ENCODE results near the gene NLRP10.

NLRP10 gene

DNA sequence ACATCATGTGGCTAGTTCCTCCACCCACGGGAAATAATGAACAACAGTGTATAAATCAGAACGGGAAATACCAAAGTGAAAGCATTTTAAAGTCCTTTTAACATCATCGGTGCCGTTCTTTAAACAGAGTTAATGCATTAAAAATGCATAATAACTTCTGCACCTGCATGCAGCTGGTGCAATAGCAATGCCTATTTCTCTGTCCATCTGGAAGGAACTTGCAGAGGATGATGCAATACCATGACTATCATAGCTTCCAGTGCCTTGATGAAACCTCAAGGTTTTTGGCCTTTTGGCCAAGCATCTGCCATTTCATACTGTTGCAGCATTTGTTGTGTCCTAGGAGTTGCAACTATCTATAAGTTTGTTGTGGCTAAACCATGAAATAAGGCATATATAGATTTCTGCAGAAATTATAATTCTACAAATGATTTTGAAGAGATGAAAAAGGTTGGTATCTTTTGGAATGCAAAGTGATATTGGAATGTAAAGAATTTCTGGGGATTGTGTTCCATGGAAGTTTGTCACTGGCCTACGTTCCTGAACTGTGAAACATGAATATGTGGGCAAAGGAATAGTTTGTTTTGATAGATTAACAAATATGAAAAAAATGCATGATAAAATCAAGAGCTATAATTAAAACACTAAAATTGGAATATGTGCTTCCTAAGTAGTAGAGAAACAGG, 12.1 kb upstream of the NLRP10 start:
- no peak for DNase-seq (ENCODE audit: low read depth, low spot score)
- peak overlapping the region; percentile 95 for H3K27ac ChIP-seq

DNA sequence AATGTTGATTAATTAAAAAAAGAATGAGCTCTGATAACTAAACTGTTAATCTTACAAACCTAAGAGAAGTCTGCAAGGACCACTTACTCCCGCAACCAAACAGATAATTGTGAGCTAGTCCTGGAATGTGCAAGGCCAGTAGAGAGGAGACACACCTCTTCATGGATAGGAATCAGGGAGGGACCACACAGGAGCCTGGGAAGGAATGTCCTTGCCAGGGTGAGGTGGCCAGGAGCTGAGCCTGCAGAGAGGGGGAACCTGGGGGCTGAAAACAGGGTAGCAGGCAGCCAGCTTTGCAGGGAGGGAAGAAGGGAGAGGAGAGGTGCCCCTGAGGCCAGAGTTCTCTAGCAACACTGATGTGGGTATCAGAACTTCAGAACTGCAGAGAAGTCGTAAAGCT, 9.4 kb upstream of the NLRP10 start:
- peak overlapping the region; percentile 95 for H3K27ac ChIP-seq
- DNase-seq (ENCODE audit: low read depth, low spot score): no peak

DNA sequence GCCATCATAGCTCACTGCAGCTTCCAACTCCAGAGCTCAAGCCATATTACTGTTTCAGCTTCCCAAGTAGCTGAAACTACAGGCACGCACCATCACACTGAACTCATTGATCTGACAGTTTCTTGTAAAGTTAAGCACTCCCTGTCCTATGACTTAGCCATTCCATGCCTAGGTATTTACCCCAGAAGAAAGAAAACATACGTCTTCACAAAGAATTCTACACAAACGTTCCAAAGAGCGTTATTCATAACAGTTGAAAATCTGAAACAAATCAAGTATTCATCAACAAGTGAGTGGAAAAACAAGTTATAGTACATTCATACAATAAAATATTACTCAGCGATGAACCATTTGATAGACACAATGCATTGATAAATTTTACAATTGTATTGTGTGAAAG, 7.8 kb upstream of the NLRP10 start:
- peak overlapping the region; percentile 95 for H3K27ac ChIP-seq
- peak; percentile 66 for DNase-seq (ENCODE audit: low read depth, low spot score)

DNA sequence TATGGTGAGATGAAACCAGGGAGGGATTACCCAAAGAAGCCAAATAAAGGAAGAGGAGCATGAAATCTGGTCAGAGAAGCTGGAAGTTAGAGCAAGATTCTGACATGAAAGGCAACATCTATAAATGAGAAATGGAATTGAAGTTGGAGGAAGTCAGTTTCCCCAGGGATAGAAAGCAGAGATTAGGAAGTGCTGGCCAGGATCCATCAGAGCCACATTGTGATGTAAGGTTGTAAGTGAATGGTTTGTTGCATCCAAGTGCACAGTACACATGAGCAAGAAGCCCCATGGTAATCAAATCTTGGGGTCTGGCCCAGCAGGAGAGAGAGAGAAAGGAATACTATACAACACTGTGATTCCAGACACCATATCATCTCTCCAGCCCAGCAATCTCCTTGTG, 6.6 kb upstream of the NLRP10 start:
- no peak for DNase-seq (ENCODE audit: low read depth, low spot score)
- peak overlapping the region; percentile 95 for H3K27ac ChIP-seq

DNA sequence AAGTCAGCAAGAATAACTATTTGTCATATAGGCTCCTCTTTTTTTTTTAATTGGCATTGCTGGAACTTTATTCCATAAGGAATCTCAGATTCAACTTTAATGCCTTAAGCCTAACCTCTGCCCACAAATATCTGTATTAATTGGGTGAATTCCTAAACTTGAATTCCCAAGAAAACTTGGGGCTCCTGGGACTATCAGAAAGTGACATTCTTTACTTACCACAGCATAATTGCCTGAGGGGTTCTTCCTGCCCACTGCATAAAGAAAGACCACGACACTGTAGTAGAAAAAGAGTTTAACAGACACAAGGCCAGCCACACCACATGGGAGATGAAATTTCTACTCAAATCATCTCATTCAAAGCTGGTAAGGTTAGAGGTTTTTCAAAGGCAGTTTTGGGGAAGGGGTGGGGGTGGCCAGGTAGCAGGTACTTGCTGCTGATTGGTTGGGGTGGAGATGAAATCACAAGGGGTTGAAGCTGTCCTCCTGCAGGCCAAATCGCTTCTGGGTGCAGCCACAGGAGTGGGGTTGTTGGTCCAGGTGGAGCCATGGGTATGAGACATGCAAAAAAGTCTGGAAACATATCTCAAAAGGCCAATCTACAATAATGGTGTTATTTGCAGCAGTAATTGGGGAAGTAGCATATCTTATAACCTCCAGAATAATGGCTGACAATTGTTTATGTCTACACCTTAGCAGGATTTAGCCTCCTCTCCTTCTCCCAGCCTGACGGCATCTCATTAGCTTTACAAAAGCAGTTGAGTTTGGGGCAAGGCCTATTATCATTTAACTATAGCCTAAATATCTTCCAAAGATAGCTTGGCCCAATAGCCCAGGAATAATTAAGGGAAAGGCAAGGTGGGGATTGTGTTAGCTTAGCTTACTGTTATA, 4.8 kb upstream of the NLRP10 start:
- no peak for DNase-seq (ENCODE audit: low read depth, low spot score)
- no peak overlapping the region for H3K27ac ChIP-seq

DNA sequence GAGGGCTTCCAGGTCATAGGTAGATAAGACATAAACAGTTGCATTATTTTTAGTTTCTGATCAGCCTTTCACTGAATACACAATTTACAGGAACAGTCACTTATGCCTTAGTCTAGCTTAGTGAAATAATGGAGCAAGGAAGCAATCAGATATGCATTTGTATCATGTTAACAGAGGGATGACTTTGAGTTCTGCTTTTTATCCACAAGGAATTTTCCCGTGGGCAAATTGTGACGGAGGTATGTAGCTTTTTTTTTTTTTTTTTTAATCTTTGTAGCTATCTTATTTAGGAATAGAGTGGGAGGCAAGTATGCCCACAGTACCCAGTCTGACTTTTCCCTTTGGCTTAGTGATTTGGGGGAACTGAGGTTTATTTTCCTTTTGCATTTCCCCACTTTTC, 3.4 kb upstream of the NLRP10 start:
- H3K27ac ChIP-seq: no peak overlapping the region
- DNase-seq (ENCODE audit: low read depth, low spot score): no peak

DNA sequence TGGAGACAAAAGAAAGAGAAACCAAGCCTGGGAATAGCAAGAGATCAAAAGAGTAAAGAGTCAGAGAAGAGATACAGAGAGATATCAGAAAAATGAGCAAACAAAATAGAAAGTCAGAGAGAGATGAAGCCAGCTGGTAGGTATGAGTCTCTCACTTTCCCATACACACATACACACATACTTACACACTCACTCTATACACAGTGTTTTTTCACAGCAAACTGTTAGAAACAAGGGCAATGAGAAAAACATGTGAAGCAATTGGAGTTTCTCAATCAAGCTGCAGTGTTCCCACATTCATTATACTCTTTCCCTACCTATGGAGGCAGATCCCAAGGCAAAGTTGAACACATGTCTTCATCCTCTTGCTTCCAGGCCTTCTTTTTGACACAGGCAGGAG, 2.6 kb upstream of the NLRP10 start:
- peak overlapping the region; percentile 90 for H3K27ac ChIP-seq
- DNase-seq (ENCODE audit: low read depth, low spot score): no peak

DNA sequence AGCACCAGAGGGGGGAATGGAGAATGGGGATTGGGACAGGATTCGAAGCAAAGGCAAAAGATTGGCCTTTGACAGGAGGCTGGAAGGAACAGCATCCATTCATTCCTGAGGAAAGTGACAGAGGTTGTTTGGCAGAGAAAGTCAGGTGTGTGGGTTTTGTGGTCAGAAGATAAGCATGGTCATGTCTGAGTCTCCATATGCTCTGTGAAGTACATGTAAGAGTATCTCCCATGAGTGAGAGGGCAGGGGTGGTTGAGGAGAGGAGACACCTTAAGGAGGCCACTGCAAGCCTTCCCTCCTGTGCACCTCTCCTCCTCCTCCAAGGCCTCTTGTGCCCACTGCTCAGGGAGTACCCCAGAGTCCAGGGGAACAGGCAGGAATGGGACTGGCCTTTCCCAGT, 1.9 kb upstream of the NLRP10 start:
- DNase-seq (ENCODE audit: low read depth, low spot score): peak; percentile 51
- H3K27ac ChIP-seq: peak overlapping the region; percentile 90

DNA sequence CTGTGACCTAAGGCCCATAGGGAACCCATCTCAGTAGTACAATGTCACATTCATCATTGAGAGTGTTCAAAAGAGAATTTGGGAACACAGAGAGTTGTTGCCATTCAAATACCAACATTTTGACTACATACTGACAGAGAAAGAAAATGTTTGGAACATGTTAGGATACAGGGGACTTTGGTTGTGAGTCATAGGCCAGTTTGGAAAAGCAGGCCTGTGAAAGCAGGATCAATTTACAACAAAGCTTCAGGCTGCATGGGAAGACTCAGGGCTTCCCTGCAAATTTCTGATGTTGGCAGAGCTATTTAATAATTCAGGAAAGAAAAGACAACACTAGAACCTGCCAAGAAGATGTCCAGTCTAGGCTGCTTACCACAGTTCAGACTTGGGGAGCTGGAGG, 374 bp downstream of the NLRP10 start:
- DNase-seq (ENCODE audit: low read depth, low spot score): no peak
- H3K27ac ChIP-seq: peak overlapping the region; percentile 90

DNA sequence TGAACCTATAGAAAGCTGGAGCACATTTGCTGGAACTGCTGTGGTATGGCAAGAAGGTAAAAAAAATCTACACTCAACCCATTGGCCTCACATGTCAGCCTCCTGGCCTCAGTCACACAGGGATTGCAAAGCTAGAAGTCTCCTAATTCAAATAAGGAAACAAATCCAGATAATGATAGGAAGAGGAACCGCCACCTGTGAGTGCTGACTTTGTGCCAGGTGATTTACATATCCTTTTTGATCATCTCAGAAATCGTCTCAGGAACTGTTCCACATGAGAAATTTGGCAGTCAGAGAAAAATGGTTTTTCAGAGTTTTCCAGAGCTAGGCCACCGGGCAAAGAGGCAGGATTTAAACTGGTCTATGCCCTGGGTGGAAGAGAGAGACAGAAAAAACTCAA, 986 bp downstream of the NLRP10 start:
- peak overlapping the region; percentile 90 for H3K27ac ChIP-seq
- DNase-seq (ENCODE audit: low read depth, low spot score): no peak

DNA sequence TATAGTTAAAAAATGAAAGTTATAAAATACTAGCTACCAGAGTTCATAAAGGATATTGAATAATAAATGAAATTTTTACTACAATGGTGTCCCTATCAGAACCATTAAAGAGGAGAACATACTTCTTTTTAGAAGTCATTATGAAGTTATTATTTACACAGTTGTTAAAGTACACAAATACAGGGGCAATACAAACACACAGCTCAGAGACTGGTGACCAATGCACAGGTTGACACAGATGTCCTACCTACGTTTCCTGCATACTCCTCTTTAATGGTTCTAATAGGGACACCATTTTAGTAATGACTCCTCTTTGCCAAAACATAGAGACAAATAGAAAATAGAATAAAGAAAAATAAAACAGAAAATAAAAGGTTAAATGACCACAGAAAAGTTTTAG, 10.1 kb downstream of the NLRP10 start:
- no peak for DNase-seq (ENCODE audit: low read depth, low spot score)
- no peak overlapping the region for H3K27ac ChIP-seq

DNA sequence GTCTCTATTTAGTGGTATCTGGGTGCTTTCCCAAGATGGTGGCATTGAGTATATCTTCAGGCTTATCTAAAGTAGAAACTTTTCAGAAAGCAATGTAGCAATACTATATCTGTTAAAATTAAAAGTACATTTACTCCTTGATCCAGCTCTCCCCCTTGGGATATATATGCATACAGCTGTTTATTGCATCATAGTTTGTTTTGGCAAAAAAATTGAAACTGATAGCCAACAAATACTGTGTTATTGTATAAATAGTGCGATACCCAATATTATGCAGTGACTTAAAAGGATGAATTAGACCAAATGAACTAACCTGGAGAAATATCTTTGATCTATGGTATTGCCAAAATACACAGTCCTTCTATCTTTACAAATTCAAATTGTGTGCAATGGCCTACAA, 15.3 kb downstream of the NLRP10 start:
- no peak overlapping the region for H3K27ac ChIP-seq
- no peak for DNase-seq (ENCODE audit: low read depth, low spot score)

DNA sequence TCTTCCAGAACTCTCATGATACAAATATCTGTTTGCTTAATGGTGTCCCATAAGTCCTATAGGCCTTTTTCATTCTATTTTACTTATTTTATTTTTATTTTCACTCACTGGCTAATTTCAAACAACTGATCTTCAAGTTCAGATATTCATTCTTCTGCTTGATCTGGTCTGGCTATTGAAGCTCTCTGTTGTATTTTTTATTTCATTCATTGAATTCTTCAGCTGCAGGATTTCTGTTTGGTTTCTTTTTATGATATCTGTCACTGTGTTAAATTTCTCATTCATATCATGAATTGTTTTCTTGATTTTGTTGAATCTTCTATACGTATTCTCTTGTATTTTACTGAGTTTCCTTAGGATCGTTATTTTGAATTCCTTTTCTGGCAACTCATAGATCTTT, 21.1 kb downstream of the NLRP10 start:
- no peak overlapping the region for H3K27ac ChIP-seq
- DNase-seq (ENCODE audit: low read depth, low spot score): no peak

DNA sequence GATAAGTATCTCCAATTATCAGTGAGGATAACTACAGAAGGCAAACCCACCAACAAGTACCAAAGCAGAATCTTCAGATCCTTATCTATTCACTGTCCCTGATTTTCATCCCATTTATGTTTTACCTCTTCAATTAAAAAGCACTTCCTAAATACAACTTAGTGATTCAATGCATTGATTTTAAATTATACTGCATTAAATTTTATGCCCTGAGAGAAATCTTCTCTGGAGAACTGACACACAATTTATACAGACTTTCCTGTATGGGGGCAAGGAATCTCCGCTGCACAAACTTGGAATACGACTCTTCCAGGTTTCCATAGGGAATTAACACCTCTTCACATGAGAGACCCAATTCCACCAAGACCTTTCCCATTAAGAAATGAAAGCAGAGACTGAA, 23.6 kb downstream of the NLRP10 start, which contains the start of gene OR10A3:
Gene OR10A3, minus strand, starts transcription at position 101 of the 400 bp plus-strand sequence. CDS start 2,188 bp downstream, outside the sequence.
- no peak for DNase-seq (ENCODE audit: low read depth, low spot score)
- H3K27ac ChIP-seq: no peak within 1 kb of the TSS

DNA sequence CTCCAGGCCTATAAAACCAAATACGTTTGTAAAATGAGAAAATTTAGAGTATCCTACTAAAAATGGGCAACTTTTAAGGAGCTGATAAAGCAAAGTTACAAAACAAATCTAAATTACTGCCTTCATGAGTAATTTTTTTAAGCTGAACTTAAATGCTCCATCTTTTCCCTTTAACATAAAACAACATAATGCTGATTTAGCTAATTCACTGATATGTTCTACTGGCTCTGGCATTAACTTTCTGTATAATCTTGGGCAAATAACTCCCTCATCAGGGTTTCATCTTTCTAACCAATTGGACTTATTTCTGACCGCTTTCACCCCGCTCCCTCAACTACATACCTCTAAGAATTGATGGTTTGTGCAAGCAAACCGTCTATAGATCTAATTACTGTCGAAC, 24.1 kb downstream of the NLRP10 start:
- no peak overlapping the region for H3K27ac ChIP-seq
- no peak for DNase-seq (ENCODE audit: low read depth, low spot score)

DNA sequence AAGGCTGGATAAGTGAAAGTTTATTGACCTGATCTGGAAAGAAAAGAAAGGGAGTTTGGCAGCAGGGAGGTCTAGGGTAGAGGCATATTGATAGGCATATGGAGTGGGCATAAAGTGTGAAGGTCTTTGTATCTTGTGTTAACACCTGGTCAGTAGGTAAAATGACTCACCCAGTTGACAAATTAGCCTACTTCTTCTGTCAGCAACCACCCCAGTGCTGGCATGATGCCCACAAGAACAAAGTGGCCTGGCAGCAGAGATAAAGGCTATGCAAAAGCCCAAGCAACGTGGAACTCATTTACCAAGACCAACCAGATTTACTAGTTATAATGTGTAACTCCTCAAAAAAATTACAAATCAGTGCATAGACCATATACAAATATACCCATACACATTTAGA, 28.6 kb downstream of the NLRP10 start:
- no peak overlapping the region for H3K27ac ChIP-seq
- DNase-seq (ENCODE audit: low read depth, low spot score): peak; percentile 27

DNA sequence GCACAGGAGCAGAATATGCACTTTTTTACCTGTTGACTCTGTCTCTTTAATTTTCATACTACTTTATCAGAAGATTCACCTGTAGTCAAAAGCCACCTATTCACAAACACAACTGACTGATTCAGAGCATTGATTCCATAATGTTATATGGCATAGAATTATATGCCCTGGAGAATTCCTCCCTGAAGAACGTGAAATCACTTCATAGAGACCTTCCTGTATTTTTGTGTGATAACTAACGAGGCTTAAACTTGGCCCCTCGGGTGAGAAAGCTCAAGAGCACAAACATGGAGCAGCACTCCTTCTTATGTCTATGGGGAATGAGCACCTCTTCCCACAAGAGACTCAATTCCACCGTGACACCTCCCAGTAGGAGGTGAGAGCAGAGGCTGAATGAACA, 34.1 kb downstream of the NLRP10 start, which contains the start of gene OR10A6:
Gene OR10A6, minus strand, starts transcription at position 101 of the 400 bp plus-strand sequence. CDS start 2,606 bp downstream, outside the sequence.
- no peak for DNase-seq (ENCODE audit: low read depth, low spot score)
- H3K27ac ChIP-seq: no peak within 1 kb of the TSS

DNA sequence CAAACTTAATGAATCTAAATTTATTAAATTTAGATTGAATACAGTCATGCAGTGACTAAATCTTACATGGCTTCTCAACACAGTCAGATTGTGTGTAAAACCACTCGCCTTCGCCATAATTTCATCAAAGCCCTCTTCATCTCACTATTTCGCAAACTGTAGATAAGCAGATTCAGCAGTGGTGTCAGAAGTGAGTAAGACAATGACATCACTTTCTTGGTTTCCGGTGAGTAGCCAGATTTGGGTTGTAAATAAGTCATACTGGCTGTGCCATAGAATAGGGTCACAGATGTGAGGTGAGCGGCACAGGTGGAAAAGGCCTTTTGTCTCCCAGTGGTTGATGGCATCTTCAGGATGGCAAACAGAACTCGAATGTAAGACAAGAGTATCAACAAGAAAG, 37.6 kb downstream of the NLRP10 start:
- no peak for DNase-seq (ENCODE audit: low read depth, low spot score)
- H3K27ac ChIP-seq: no peak overlapping the region

DNA sequence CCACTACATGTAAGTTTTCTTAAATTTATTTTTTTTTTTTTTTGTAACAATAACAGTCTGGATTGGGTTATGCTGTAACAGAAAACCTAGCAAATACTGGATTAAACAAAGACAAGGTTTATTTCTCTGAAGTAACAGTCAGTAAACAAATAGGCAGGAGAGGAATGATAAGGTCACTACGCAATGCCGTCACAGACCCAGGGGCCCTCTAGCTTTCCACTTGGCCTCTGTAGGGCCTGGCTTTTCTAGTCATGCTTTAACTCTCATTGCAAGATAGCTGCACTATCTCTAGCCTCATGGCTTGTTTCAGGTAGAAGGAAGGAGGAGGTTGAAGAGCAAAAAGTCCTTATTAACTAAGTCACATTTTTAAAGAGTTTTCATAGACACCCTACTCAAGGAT, 40.7 kb downstream of the NLRP10 start:
- no peak for DNase-seq (ENCODE audit: low read depth, low spot score)
- H3K27ac ChIP-seq: no peak overlapping the region

DNA sequence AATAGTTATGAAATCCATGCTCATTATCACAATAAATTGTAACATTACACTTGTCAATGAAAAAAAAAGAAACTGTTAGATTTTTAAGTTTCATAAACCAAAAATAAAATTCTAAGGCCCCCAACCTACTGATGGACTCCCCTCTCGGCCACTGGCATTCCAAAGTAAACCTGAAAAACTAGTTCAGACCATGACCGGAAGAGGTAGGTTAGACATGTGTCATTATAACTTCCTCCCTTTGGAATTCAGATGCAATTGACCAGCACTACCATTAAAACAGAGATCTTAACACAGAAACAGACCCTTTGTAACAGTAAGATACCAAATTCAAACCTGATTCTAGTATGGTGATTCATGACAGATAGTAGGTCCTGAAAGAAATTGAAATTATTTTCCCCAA, 47.1 kb downstream of the NLRP10 start:
- DNase-seq (ENCODE audit: low read depth, low spot score): no peak
- H3K27ac ChIP-seq: no peak overlapping the region
